ELR (cell line): Measurements from ENCODE around the gene RILPL2.
A peak's percentile ranks its signal among the peaks of the same experiment; 100 is the strongest.
"Not testable (repeated sequence)": the region's sequence is repeated elsewhere in the genome, so short reads cannot be mapped to it uniquely, and the experiment has no call there.

Experiments
- DNase-seq: peaks from one replicate; pipeline ENCODE4 v3.0.0-alpha.2; 2015; ENCODE audit warnings: low read depth

Gene RILPL2

DNA sequence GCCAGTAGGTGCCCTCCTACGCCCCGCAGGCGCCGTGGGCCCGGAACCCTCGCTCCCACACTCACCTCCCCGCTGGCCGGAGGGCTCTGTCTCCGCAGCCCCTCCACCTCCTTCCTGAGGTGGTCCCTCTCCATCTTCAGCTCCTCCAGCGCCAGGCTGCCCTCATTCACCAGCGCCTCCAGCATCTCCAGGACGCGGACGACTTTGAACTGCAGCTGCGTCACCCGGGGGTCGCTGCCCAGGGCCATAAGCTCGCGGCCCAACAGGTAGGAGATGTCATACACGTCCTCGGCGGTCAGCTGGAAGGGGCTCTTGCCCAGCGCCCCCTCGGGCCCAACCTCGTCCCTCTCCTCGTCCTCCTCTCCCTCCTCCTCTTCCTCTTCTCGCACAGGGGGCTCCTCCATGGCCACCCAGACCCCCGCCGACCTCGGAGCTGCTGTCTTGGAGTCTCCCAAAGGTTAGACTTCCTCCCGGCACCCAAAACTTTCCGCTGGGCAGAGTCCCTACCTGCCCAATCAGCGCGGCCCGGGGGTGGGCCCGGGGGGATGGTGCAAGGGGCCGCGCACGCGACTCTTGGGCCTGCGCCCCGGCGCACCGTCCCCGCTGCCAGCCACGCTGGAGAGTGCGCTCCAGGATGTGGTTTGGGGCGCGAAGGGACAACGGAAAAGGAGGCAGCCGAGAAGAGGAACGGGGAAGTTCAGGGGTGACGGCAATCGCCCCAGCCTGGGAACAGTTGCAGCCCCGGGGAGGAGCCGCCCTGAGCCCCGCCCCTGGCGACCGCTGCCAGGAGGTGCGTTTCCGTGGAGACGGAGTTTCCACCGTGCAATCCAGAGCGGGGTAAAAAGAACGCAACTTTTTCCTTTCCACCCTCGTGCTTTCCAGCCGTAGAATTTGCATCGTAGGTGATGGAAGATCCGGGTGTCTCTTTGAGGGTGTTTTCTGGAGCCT is at the start of gene RILPL2:
RILPL2 (minus strand) TSS at position 668 of the 948 bp plus-strand sequence; CDS start at position 404, 264 bp downstream.
- peak; percentile 89 for DNase-seq

GRCh38 chr12:123485756-123486155 is 49.3 kb upstream of the RILPL2 start:
- DNase-seq: no peak

DNA sequence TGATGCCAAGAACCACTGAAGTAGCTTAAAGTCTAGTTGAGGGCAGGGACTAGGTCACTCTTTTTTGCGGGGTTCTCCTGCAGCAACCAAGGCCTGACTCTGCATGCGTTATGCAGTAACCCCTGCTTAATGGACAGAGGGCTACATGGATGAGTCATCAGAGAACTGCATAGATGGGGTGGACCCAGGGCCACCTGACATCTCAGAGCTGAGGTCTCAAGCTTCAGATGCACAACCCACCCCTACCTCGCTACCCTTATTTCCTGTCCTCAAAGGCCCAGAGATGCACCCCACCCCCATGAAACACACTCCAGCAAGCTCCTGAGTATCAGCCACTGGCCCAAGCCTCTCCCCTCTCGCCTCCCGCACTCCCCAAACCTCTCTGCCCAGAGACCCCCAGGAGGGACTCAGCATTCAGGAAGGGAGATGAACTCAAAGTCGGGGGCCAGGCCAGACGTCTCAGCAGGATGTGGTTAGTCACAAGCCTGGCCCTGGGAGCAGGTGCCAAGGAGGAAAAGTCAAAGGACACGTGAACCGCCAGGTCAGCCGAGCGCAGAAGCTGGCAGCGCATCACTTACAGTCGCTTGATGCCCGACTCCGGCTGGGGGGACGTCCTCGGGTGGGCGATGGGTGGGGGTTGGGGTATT is 47.2 kb upstream of the RILPL2 start:
- no peak for DNase-seq

- no peak for DNase-seq
Observed at GRCh38 chr12:123482876-123483275, 46.4 kb upstream of the RILPL2 start.

DNA sequence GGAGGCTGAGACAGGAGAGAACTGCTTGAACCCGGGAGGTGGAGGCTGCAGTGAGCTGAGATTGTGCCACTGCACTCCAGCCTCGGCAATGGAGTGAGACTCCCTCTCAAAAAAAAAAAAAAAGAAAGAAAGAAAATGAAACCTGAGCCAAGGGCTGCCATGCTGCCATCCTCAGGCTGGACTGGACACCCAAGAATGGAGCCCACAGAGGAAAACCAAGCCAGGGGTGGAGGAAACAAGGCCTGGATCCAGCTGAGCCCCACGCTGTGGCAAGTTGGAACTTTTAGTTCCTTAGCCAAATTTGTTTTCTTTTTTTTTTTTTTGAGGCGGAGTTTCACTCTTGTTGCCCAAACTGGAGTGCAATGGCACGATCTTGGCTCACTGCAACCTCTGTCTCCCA is 44.8 kb upstream of the RILPL2 start:
- DNase-seq: not testable (repeated sequence)

DNA sequence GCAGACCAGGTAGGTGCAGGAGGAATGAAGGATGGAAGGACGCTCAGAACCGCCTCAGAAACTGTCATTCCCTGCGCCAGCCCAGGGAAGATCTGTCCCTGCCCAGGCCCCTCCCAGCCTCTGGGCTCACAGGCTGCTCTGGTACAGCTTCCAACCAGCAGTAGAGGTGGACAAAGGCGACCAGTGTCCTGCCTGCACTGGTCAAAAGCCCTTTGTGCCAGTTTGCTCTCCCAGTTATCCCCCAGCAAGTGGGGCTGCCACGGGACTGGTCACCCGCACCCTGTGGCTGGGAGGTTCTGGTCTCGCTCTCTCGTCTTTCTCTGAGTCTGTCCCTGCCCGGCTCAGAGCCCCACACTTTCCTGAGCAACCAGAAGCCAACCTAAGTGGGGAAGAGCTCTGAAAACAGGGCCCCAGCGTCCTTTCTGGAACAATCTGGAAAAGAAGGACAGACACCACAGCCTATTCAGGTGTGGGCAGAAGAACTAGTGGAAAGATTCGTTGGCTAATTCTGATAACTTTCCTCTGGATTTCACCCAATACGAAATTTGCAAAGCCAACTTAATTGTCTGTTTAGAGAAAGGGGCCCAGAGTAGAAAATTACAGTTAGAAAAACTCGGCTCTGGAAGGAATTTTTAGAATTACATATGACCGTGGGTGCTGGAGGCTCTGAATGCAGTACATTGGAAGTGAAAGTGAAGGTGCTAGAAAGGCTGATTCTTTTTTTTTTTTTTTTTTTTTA is 43.1 kb upstream of the RILPL2 start:
- DNase-seq: no peak

GRCh38 chr12:123478762-123479161 is 42.3 kb upstream of the RILPL2 start:
- no peak for DNase-seq

- no peak for DNase-seq
Observed at GRCh38 chr12:123478069-123478468, 41.6 kb upstream of the RILPL2 start.

GRCh38 chr12:123475246-123475703 is 38.8 kb upstream of the RILPL2 start:
- no peak for DNase-seq

DNA sequence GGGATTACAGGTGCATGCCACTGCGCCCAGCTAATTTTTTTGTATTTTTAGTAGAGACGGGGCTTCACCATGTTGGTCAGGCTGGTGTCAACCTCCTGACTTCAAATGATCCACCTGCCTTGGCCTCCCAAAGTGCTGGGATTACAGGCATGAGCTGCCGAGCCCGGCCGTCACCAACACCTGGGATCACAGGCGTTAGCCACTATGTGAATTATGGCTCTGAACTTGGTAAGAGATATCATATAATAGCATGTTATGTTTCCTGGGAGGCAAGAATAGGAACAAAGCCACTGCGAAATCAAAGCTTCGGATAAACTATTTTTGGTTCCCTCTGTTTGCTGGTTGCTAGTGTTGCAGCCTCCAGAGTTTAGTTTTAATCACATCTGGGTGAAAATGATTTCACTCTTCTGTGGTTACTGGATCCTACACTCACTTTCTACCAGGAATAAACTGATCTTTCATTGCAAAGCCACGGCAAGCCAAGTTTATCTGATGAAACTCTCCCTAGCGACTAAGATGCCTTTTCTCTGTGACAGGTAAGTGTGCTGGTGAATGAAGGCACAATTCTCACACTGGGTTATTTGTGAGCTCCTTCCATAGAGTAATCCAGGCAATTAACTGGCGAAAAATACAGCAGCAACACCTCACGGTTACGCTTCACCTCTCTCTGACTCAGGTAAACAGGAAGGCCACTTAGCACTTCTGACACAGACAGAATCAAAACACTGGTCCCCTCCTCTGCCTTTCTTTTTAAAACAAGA is 38.2 kb upstream of the RILPL2 start:
- DNase-seq: no peak

GRCh38 chr12:123472438-123472849 is 36.0 kb upstream of the RILPL2 start:
- DNase-seq: no peak

GRCh38 chr12:123471374-123472068 is 35.0 kb upstream of the RILPL2 start:
- DNase-seq: peak; percentile 50

DNA sequence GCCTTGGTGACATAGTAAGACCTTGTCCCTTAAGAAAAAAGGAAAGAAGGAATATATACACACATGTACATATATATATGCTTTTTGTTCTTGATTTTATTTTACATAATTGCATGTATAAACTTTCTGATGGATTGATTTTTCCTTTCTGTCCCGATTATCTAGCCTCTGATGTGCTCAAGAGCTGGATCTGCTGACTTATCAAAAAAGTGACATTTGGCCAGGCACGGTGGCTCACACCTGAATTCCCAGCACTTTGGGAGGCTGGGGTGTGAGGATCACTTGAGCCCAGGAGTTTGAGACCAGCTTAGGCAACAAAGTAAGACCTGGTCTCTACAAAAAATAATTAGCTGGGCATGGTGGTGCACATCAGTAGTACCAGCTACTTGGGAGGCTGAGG is 33.5 kb upstream of the RILPL2 start:
- DNase-seq: no peak

DNA sequence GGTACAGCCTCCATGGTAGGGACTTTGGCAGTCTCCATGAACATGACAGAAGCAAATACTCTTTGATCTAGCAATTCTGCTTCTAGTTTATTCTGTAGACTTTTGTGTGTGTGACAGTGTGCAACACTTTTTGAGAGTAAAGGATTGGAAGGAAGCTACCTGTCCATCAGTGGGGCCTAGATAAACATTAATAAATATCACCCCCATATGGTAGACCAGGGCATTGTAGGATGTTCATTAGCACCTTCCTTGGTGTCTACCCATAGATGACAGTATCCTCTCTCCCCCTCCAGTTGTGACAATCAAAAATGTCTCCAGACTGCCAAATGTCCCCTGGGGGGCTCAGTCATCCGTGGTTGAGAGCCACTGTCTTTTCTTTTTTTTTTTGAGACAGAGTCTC is 32.3 kb upstream of the RILPL2 start:
- peak; percentile 25 for DNase-seq

DNA sequence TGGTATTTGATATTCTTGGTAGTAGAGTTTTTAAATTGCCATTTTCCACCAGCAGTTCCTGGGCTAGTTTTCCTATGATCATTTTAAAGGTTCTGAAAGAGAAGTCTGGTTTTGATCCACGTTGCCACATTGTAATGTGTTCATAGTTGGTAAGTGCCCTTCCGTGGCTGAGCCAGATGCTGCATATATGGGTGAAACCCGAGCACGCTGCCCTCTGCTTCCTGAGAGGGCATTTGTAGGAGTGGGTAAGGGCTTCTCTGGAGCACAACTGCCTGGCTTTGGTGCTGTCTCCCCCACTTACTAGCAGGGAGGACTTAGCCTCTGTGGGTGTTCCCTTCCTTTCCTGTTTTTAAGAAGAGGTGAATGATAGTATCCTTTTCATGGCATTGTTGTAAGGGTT is 28.6 kb upstream of the RILPL2 start:
- no peak for DNase-seq

DNA sequence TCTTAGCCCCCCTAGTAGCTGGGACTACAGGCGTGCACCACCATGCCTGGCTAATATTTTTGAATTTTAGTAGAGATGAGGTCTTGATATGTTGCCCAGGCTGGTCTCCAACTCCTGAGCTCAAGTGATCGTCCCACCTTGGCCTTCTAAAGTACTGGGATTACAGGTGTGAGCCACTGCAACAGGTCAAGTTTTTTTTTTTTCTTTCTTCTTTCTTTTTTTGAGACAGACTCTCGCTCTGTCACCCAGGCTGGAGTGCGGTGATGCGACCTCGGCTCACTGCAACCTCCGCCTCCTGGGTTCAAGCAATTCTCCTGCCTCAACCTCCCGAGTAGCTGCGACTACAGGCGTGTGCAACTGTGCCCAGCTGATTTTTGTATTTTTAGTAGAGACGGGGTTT is 26.7 kb upstream of the RILPL2 start:
- not testable (repeated sequence) for DNase-seq

DNA sequence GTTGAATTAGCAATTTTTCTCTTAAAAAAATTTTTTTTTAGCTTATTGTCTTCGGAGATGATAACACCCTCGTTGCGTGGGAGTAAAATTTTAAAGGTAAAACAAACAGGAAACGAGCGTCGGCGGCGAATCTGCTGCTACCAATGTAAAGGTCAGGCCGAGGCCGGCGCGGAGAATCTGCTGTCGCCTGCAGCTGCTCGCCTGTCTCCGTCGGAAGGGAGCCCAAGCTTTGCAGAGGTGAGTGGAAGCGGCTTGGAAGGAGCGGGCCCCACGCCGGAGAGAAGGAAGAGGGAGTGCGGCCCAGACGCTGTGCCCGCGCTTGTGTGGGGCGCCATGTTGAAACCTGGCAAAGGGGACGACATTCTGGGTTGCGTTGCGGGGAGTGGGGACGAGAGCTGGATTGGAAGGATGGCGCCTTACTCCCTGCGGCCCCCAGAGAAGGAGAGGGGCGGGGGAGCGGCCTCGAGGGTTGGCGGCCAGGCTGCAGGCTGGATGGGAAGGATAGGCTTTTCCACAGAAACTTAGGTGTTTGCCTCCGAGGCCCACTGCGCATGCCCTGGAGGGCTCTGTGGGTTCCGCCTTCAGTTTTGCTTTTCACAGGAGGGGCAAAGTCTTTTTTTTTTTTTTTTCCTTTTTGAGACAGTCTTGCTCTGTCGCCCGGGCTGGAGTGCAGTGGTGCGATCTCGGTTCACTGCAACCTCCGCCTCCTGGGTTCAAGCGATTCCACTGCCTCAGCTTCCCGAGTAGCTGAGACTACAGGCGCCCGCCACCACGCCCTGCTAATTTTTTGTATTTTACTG is 21.7 kb upstream of the RILPL2 start, which contains the start of gene SNRNP35:
SNRNP35 (plus strand) TSS at position 160 of the 800 bp plus-strand sequence. CDS start 7,402 bp downstream, outside the sequence.
- peak; percentile 87 for DNase-seq

DNA sequence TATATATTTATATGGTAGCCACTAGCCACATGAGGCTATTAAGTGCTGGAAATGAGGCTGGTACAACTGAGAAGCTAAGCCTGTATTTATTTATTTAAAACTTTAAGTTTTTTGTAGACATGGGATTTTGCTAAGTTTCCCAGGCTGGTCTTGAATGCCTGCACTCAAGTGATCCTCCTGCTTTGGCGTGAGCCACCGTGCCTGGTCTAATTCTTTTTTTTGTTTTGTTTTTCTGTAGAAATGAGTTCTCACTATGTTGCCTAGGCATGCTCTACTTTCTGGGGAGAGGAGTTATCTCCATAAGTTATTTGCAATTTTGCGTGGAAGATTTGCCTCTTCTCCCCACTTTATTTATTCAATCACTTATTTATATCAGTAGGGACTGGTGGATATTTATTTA is 16.7 kb upstream of the RILPL2 start:
- DNase-seq: no peak

GRCh38 chr12:123452276-123452550 is 15.7 kb upstream of the RILPL2 start:
- not testable (repeated sequence) for DNase-seq

DNA sequence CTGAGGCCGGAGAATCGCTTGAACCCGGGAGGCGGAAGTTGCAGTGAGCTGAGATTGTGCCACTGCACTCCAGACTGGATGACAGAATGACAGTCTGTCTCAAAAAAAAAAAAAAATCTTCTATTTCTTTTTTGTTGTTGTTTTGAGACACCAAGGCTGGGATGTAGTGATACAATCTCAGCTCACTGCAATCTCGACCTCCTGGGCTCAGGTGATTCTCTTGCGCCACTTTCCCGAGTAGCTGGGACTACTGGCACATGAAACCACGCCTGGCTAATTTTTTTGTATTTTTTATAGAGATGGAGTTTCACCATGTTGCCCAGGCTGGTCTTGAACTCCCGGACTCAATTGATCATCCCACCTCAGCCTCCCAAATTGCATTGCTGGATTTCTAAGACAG is 14.2 kb upstream of the RILPL2 start:
- DNase-seq: no peak
